Naive thymus-derived CD4-positive, alpha-beta T cell (primary cell): ENCODE results near the gene TIGD2. TPM values are rescaled to one million over a fixed set of nuclear protein-coding genes. Genes with fewer than 3 reads are reported as not detected.
"Not testable (repeated sequence)": the region's sequence is repeated elsewhere in the genome, so short reads cannot be mapped to it uniquely, and the experiment has no call there.

Source experiments
- ATAC-seq: fragments of 150-1000 bp; cut with Tn5 transposase; 2 replicates; pipeline ENCODE4 v1.10.0; 2021; ENCODE audit warnings: mild to moderate bottlenecking, moderate library complexity
- CTCF ChIA-PET: fragments of 350-600 bp; sonication (Branson Sonifier 250); formaldehyde crosslinking; loops from one replicate; lab custom pipeline; 2021; ENCODE audit warnings: antibody characterized with exemption; lab: Charles Lee
- POLR2A ChIA-PET: fragments of 350-600 bp; sonication (Branson Sonifier 250); formaldehyde crosslinking; loops from one replicate; lab custom pipeline; 2021; ENCODE audit warnings: antibody characterized with exemption, inconsistent platforms; lab: Charles Lee
- DNase-seq, 9 donors: peaks; one replicate each; pipeline versions ENCODE4 v3.0.0 to v3.0.0-alpha.2; 2020 to 2022; ENCODE audit warnings: mixed read lengths in 1 of 9
- H3K27ac ChIP-seq: one replicate; pipeline ENCODE4 v1.7.0; 2013; ENCODE audit warnings: mild to moderate bottlenecking, low read depth, low read length, moderate library complexity
- H3K27me3 ChIP-seq, 2 donors: one replicate each; pipeline ENCODE4 v1.7.0; 2013; ENCODE audit warnings: low read length in 2 of 2, mild to moderate bottlenecking in 2 of 2, moderate library complexity in 2 of 2; ENCODE audit not compliant: control insufficient read depth in 2 of 2, insufficient read depth in 2 of 2
- H3K36me3 ChIP-seq, 3 experiments: 1 replicate in 2 of 3; 2 replicates in 1 of 3; pipeline ENCODE4 v1.7.0; 2013; ENCODE audit warnings: low read length in 3 of 3, mild to moderate bottlenecking in 3 of 3, moderate library complexity in 1 of 3; ENCODE audit not compliant: insufficient read depth in 3 of 3, control insufficient read depth in 2 of 3
- H3K4me1 ChIP-seq, 2 donors: one replicate each; pipeline ENCODE4 v1.7.0; 2013; ENCODE audit warnings: low read length in 2 of 2, mild to moderate bottlenecking in 2 of 2, moderate library complexity in 1 of 2; ENCODE audit not compliant: control insufficient read depth in 2 of 2, insufficient read depth in 2 of 2
- H3K4me3 ChIP-seq: 2 replicates; pipeline ENCODE4 v1.7.0; 2013; ENCODE audit warnings: mild to moderate bottlenecking, low read length
- H3K9me3 ChIP-seq, 3 experiments: 1 replicate in 2 of 3; 2 replicates in 1 of 3; pipeline ENCODE4 v1.7.0; 2013; ENCODE audit warnings: low read length in 3 of 3; ENCODE audit not compliant: control insufficient read depth in 2 of 3
- H3K27ac Mint-ChIP-seq, 9 donors: one replicate each; pipeline ENCODE4 v1.8.0; 2020 to 2022; ENCODE audit warnings: mixed read lengths in 9 of 9, mild to moderate bottlenecking in 8 of 9, moderate library complexity in 5 of 9, inconsistent platforms in 2 of 9
- H3K27me3 Mint-ChIP-seq, 5 donors: one replicate each; pipeline ENCODE4 v1.8.0; 2021 to 2022; ENCODE audit warnings: mixed read lengths in 5 of 5, mild to moderate bottlenecking in 1 of 5
- H3K36me3 Mint-ChIP-seq, 5 donors: one replicate each; pipeline ENCODE4 v1.8.0; 2020 to 2022; ENCODE audit warnings: mixed read lengths in 5 of 5, mild to moderate bottlenecking in 3 of 5, inconsistent platforms in 1 of 5
- H3K4me1 Mint-ChIP-seq, 7 donors: one replicate each; pipeline ENCODE4 v1.8.0; 2020 to 2022; ENCODE audit warnings: mixed read lengths in 7 of 7, mild to moderate bottlenecking in 3 of 7, inconsistent platforms in 1 of 7
- H3K4me3 Mint-ChIP-seq, 10 donors: one replicate each; pipeline ENCODE4 v1.8.0; 2020 to 2022; ENCODE audit warnings: mild to moderate bottlenecking in 10 of 10, mixed read lengths in 10 of 10, moderate library complexity in 6 of 10, inconsistent platforms in 2 of 10
- H3K9me3 Mint-ChIP-seq, 11 donors: one replicate each; pipeline ENCODE4 v1.8.0; 2020 to 2022; ENCODE audit warnings: mixed read lengths in 11 of 11, mild to moderate bottlenecking in 4 of 11, inconsistent platforms in 1 of 11, moderate library complexity in 1 of 11
- intact Hi-C, 2 donors: fragments of 100-400 bp; cut with micrococcal nuclease; formaldehyde crosslinking; loops; one replicate each; pipeline ENCODE4 v1.15.1; 2023
- polyA plus RNA-seq, 2 donors: library from polyadenylated mRNA; unstranded; fragments of 300-500 nt; fragmentation: Illumina TruSeq; gene quantifications; one replicate each; pipeline ENCODE4 v1.2.3, GENCODE V29; 2021
- total RNA-seq, 6 experiments: library from RNA in 5 of 6; stranded (reverse) in 5 of 6; gene quantifications; 1 replicate in 5 of 6; 2 replicates in 1 of 6; pipeline ENCODE4 v1.2.3 and lab custom pipeline; 2021 to 2026

Gene TIGD2
- total and polyA plus RNA-seq, 7 experiments from 2014 or later: 3.0 to 7.9 (median 6.7) TPM

GRCh38 chr4:89137231-89137630, 25.9 kb downstream of the TIGD2 start:
- ChIA-PET CTCF (no interaction called here), POLR2A (interaction anchor here (0.7 kb wide), 1 partner anchor 19 kb away, joined by 3 read pairs; no protein-coding TSS in a partner anchor)
- H3K27ac Mint-ChIP-seq: no peak overlapping the region
- H3K27ac ChIP-seq: no peak overlapping the region
- H3K4me3 ChIP-seq: no peak overlapping the region
- H3K9me3 Mint-ChIP-seq: peaks cover 0 to 1% (median 0%) of the 10 kb centered on the region in 11 donors
- no peak overlapping the region for H3K4me3 Mint-ChIP-seq
- H3K27me3 Mint-ChIP-seq: peaks cover 0 to 8% (median 3%) of the 10 kb centered on the region in 5 donors
- H3K9me3 ChIP-seq: no peaks in the 10 kb centered on the region
- H3K4me1 Mint-ChIP-seq: no peaks in the 10 kb centered on the region
- DNase-seq: no peak
- no peaks in the 10 kb centered on the region for H3K27me3 ChIP-seq
- intact Hi-C loops: no loop called here
- H3K36me3 Mint-ChIP-seq: no peaks in the 10 kb centered on the region
- no peaks in the 10 kb centered on the region for H3K36me3 ChIP-seq
- ATAC-seq: no peak
- no peaks in the 10 kb centered on the region for H3K4me1 ChIP-seq

DNA sequence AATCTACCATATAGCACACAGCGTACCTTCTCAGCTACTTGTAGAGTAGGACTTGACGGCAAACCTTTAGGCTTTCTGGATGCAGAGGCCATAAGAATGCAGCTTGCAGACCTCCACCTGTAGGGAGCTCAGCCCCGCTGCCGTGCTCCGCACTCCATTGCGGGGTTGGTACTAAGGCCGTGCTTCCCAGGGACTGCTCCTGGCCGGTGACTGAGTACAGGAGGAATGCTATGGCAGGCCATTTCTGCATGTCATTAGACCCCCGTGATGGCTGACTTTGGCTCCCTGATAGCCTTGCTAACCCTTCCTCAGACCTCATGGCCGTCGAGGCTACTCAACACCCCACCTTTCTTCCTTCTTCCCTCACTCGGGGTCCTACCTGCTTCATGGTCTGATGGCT, 26.4 kb downstream of the TIGD2 start:
- Mint-ChIP-seq H3K36me3 (no peaks in the 10 kb centered on the region), H3K27me3 (peaks cover 0 to 10% (median 3%) of the 10 kb centered on the region in 5 donors), H3K9me3 (no peaks in the 10 kb centered on the region), H3K4me1 (no peaks in the 10 kb centered on the region), H3K27ac (no peak overlapping the region), H3K4me3 (no peak overlapping the region)
- H3K27ac ChIP-seq: no peak overlapping the region
- CTCF ChIA-PET: no interaction called here
- H3K9me3 ChIP-seq: no peaks in the 10 kb centered on the region
- POLR2A ChIA-PET: no interaction called here
- DNase-seq (no peak), ATAC-seq (no peak)
- H3K4me3 ChIP-seq: no peak overlapping the region
- H3K4me1 ChIP-seq: no peaks in the 10 kb centered on the region
- H3K36me3 ChIP-seq: no peaks in the 10 kb centered on the region
- no peaks in the 10 kb centered on the region for H3K27me3 ChIP-seq
- intact Hi-C loops: no loop called here

- Mint-ChIP-seq H3K4me3 (no peak overlapping the region), H3K27me3 (peaks cover 0 to 14% (median 4%) of the 10 kb centered on the region in 5 donors), H3K27ac (no peak overlapping the region), H3K4me1 (no peaks in the 10 kb centered on the region), H3K9me3 (peaks cover 0 to 6% (median 0%) of the 10 kb centered on the region in 11 donors), H3K36me3 (no peaks in the 10 kb centered on the region)
- H3K4me3 ChIP-seq: no peak overlapping the region
- no peaks in the 10 kb centered on the region for H3K4me1 ChIP-seq
- H3K27me3 ChIP-seq: no peaks in the 10 kb centered on the region
- DNase-seq: no peak
- no peak overlapping the region for H3K27ac ChIP-seq
- H3K36me3 ChIP-seq: no peaks in the 10 kb centered on the region
- ChIA-PET CTCF (no interaction called here), POLR2A (no interaction called here)
- no peaks in the 10 kb centered on the region for H3K9me3 ChIP-seq
- intact Hi-C loops: no loop called here
- ATAC-seq: no peak
Observed at GRCh38 chr4:89140168-89140759, 28.9 kb downstream of the TIGD2 start.

- no peaks in the 10 kb centered on the region for H3K27me3 ChIP-seq
- H3K4me1 ChIP-seq: no peaks in the 10 kb centered on the region
- no peaks in the 10 kb centered on the region for H3K36me3 Mint-ChIP-seq
- no peak overlapping the region for H3K4me3 ChIP-seq
- H3K27ac Mint-ChIP-seq: no peak overlapping the region
- ChIA-PET POLR2A (no interaction called here), CTCF (no interaction called here)
- intact Hi-C loops: no loop called here
- no peaks in the 10 kb centered on the region for H3K36me3 ChIP-seq
- H3K4me3 Mint-ChIP-seq: no peak overlapping the region
- H3K27me3 Mint-ChIP-seq: peaks cover 0 to 12% (median 4%) of the 10 kb centered on the region in 5 donors
- H3K4me1 Mint-ChIP-seq: no peaks in the 10 kb centered on the region
- H3K27ac ChIP-seq: no peak overlapping the region
- no peaks in the 10 kb centered on the region for H3K9me3 ChIP-seq
- ATAC-seq (no peak), DNase-seq (no peak)
- H3K9me3 Mint-ChIP-seq: peaks cover 0 to 8% (median 0%) of the 10 kb centered on the region in 11 donors
Observed at GRCh38 chr4:89142691-89143669, 31.6 kb downstream of the TIGD2 start.

DNA sequence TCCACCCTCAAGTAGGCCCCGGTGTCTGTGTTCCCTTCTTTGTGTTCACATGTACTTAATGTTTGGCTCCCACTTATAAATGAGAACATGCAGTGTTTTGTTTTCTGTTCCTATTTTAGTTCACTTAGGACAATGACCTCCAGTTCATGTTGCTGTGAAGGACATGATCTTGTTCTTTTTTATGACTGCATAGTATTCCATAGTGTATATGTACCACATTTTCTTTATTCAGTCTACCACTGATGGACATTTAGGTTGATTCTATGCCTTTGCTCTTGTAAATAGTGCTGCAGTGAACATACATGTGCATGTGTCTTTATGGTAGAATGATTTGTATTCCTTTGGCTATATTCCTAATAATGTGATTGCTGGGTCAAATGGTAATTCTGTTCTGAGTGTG, 33.3 kb downstream of the TIGD2 start:
- DNase-seq, H3K27me3 ChIP-seq, H3K4me3 Mint-ChIP-seq, H3K27ac ChIP-seq, H3K9me3 ChIP-seq, CTCF ChIA-PET, H3K36me3 ChIP-seq, POLR2A ChIA-PET, H3K27ac Mint-ChIP-seq, H3K4me3 ChIP-seq, intact Hi-C loops, H3K36me3 Mint-ChIP-seq, H3K4me1 ChIP-seq, ATAC-seq, H3K4me1 Mint-ChIP-seq: not testable (repeated sequence)
- H3K27me3 Mint-ChIP-seq: peaks cover 0 to 12% (median 9%) of the 10 kb centered on the region in 5 donors
- peaks cover 0 to 12% (median 1%) of the 10 kb centered on the region in 11 donors for H3K9me3 Mint-ChIP-seq

- peaks cover 0 to 12% (median 5%) of the 10 kb centered on the region in 5 donors for H3K27me3 Mint-ChIP-seq
- Histone ChIP-seq H3K4me1 (no peaks in the 10 kb centered on the region), H3K36me3 (no peaks in the 10 kb centered on the region), H3K27ac (no peak overlapping the region), H3K9me3 (no peaks in the 10 kb centered on the region), H3K4me3 (no peak overlapping the region), H3K27me3 (no peaks in the 10 kb centered on the region)
- H3K36me3 Mint-ChIP-seq: no peaks in the 10 kb centered on the region
- H3K4me3 Mint-ChIP-seq: no peak overlapping the region
- ChIA-PET CTCF (no interaction called here), POLR2A (no interaction called here)
- no peak overlapping the region for H3K27ac Mint-ChIP-seq
- intact Hi-C loops: no loop called here
- peaks cover 0 to 12% (median 2%) of the 10 kb centered on the region in 11 donors for H3K9me3 Mint-ChIP-seq
- DNase-seq (no peak), ATAC-seq (no peak)
- no peaks in the 10 kb centered on the region for H3K4me1 Mint-ChIP-seq
Observed at GRCh38 chr4:89146196-89146595, 34.9 kb downstream of the TIGD2 start.
